ENCODE data around the gene CDH4.
"Not testable (repeated sequence)": the region's sequence is repeated elsewhere in the genome, so short reads cannot be mapped to it uniquely, and the experiment has no call there.

The CDH4 gene

GRCh38 chr20:61464307-61465303 lies 212.5 kb downstream of the CDH4 start:
- no peak for DNase-seq

- no peak for DNase-seq
Observed at GRCh38 chr20:61475729-61476128, 223.7 kb downstream of the CDH4 start.

DNA sequence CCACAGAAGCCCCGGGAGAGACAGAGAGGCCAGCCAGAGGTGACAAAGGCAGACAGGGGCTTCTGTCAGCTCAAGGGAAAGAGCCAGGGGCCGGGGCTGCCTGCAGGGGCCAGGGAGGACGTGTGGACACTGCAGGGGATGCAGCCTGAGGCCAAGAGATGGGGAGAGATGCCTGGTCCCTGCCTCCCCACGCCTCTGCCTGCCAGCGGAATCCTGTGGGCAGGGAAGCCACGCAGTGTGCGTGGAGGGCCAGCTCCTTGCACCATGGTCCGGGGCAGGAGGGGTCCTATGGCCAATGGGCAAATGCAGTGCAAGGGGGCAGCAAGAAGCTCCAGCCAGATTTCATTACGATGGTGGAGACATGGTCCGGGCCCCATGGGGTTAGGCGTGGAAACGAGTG lies 224.9 kb downstream of the CDH4 start:
- no peak for DNase-seq

DNA sequence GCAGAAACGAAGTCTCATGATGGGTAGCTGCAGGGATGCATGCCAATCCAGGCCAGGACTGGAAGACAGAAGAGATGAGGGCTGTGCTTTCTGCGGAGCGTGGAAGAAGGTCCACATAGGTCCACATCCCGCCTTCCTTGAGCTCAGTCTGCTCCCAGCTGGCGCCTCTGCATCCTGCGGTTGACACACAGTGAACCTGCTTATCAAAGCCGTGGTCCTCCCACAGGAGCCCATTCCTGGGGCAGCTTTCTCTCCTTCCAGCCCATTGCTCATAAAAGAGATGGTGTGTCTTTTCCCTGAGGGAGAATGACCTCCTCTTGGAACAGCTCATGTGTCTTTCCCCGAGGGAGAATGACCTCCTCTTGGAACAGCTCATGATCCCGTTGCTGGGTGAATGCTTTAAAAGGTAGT lies 225.4 kb downstream of the CDH4 start:
- DNase-seq = no peak

DNA sequence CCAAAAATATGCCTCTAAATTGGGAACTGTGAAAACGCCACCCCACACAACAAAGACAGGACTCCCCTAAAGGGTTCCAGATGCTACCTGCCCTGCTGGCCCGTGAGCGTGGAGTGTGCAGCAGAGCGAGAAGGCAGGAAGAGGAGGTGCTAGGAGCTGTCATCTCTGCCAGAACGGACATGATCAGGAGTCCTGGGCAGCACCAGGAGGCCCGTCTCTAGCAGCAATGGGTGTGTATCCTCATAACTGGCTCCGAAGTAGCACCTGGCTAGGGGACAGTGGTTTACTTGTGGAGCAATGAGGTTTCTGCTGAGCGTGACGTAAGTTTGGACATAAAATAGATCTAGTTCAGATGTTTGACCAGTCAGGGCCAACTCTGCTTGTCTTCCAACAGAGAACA lies 226.0 kb downstream of the CDH4 start:
- no peak for DNase-seq

DNA sequence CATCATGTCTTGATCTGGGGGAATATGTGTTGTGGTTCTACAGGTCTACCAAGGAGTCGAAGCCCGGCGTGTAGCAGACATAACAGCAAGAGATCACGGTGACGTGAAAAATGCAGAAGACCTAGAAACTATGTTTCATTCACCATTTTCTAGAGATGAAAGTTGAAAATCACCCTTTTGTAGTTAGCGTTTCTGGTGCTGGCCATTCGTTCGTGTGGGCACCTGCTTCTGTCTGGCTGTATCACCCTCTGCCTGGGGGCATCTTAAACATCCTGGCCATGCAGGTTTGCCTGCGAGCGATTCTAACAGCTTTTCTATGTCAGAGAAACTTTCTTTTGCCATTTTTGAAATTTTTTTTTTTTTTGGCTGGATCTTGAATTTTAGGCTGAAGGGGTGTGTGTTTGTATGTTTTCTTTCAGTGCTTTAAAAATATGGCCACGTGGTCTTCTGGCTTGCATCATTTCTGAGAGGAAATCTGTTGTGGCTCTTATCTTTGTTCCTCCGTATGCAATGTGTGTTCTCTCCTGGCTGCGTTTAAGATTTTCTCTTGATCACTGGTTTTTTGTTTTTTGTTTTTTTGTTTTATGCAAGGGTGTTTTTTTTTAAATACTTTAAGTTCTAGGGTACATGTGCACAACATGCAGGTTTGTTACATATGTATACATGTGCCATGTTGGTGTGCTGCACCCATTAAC lies 226.7 kb downstream of the CDH4 start:
- DNase-seq = no peak

- not testable (repeated sequence) for DNase-seq
Observed at GRCh38 chr20:61479433-61479832, 227.4 kb downstream of the CDH4 start.

DNA sequence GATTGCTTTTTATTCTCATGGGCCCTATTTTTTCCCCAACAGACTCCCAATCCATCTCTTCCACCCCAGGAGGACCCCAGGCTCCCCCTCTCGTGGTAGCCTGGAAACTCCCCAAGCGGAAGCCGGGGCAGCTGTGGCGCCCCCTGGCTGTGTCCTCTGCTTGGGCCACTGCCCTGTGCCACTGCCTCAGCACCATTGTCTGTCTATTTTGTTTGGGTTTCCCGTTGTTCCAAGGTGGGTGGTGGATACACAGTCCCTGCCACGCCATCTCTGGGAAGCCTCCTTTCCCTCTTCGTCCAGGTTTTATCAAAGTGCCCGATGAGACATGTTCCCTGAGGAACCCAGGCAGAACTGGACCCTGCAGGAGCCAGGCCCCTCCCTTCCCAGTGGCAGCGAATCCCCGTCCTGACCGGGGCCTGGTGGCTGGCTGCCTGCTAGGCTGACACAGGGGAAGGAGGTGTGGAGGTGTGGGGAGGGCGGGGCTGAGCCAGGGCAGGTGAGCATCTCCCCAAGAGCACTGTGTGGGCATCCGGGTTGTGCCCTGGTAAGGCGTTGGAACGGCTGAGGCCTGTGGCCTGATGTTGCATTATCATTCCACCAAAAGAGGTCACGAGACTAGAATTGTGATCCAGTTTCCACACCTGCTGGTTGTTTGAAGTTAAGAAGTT lies 228.2 kb downstream of the CDH4 start:
- DNase-seq = no peak

- no peak for DNase-seq
Observed at GRCh38 chr20:61482056-61482887, 230.2 kb downstream of the CDH4 start.

GRCh38 chr20:61482901-61483300 lies 230.8 kb downstream of the CDH4 start:
- no peak for DNase-seq

DNA sequence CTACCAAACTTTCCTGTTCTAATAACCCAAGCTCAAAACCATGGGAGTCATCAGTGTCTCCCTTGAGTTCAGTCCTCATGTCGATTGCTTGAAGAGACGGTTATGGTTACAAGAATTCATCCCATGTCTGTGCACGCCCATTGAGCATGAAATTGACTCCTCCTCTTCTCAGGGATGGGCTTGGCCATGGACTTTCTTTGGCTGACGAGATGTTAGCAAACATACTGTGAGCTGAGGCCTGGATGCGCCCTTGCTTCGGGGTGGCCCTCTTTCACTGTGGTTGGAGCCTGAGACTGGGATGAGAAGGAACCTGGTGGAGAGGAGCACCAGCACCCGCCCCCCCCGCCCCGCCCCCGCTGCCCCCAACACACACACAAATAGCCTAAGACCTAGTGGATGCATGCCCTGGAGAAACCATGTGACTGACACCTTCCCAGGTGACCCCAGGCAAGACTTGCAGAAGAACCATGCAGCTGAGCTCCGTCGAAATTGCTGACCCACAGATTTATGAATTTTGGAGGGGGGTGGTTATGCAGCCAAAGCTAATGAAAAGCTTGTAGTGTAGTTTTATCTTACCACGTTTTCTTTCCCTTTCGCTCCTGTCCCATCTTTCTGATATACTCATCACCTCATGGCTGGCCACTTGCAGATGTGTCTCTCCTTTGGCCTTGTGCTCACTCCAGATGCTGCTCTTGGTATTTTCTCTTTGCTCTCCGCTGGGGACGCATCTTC lies 231.4 kb downstream of the CDH4 start:
- DNase-seq = no peak

GRCh38 chr20:61486198-61486597 lies 234.1 kb downstream of the CDH4 start:
- DNase-seq = no peak

GRCh38 chr20:61487346-61487996 lies 235.4 kb downstream of the CDH4 start:
- DNase-seq = no peak

DNA sequence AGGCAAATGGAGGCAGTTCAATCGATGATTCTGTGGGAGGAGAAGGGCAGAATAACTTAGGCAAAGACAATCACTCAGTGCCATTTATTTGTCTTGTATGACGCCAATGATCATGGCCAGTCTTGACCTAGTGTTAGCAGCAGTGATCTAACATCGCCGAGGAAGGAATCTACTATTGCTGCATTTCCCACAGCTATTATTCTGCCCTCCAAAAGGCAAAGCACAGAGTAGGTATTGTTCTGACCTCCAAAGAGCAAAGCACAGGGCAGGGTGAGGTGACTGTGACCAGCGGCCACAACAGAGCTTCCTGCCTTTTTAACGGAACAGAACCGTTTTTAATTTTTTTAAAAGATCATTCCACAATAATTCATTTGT lies 235.9 kb downstream of the CDH4 start:
- no peak for DNase-seq

GRCh38 chr20:61490721-61491120 lies 238.7 kb downstream of the CDH4 start:
- DNase-seq = no peak

GRCh38 chr20:61492065-61492464 lies 240.0 kb downstream of the CDH4 start:
- no peak for DNase-seq

DNA sequence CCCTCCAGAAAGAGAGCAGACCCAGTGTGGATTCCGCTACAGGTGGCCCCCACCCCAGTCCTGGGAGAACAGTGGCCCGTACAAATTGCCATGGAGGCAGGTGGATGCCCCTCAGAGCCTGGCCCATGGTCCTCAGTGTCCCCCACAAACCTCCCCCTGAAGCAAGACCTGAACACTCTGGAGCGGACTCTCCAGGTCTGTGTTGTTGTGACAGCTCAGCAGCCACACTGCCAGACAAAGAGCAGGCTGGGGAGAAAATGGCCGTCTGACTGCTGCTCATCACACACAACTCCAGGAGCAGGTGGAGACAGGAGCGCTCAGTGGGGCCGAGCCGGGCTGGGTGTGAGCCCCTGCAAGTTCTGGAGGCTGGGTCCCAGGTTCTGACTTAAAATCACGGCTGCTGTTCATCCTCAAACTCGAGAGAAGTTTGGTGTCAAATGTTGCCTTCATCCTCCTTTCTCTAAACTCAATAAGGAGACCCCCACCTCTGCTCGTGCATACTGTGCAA lies 241.8 kb downstream of the CDH4 start:
- DNase-seq = no peak

DNA sequence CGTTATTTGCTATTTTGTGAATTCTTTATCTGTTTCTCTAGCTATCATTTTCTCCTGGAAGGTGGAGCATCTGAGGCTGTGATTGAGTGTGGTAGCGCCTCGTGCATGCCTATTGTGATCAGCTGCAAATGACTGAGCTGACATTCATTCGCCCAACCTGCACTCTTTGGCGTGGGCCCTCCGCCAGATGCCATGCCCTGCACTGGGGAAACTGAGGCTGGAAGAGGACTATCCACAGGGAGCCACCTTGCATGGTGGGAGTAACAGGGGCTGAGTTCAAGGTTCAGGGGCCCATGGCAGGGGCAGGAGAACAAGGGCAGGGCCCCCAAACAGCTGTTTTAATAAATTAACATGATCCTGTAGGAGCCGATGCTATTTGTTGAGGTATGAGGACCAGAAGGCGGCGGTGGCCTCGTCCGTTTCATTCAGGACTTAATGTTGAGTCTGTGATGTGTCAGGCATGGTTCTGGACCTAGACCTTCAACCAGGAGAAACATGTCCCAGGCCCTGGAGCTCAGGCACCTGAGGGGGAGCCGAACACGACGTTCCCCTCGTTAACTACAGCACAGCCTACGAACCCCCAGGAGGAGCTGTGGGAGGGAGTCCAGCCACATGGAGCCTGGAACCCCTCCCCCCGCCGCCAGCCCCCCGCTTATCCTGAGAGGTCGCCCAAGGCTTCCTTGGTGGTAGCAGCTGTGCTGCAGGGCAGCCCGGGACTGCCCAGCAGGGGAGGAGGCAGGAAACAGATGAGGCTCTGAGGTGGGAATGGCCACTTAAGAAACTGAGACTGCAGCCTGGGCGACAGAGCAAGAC lies 242.9 kb downstream of the CDH4 start:
- DNase-seq = no peak

DNA sequence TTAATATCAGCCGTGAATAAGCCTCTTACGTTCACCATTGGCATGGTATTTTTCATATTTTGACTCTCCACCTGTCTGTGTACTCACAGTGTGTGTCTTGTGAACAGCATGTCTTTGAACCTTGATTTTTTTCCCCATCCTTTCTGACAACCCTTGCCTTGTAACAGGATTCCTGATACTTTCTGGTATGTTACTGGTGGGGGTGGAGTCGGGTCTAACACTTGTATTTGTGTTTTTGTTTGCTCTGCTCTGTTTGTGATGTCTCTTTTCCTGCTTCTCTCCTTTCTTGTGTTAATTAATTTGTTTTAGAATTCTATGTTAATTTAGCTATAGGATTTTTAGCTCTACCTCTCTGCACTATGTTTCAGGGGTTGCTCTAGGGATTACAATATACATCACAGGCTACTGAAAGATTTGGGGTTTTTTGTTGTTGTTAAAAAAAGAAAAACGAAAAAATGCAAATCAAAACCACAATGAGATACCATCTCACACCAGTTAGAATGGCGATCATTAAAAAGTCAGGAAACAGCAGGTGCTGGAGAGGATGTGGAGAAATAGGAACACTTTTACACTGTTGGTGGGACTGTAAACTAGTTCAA lies 245.1 kb downstream of the CDH4 start:
- DNase-seq = no peak
